H1 (cell line): ENCODE data around the gene SLC2A5. TPM values are rescaled to one million over a fixed set of nuclear protein-coding genes. Genes with fewer than 3 reads are reported as not detected.

ENCODE experiments used
- CTCF ChIA-PET: fragments of 300-600 bp; sonication (Branson Sonifier 250); formaldehyde crosslinking; loops from one replicate; lab custom pipeline; 2021; ENCODE audit not compliant: partially characterized antibody; lab: Charles Lee
- POLR2A ChIA-PET: fragments of 300-600 bp; sonication (Branson Sonifier 250); formaldehyde crosslinking; loops from one replicate; lab custom pipeline; 2021; ENCODE audit warnings: inconsistent platforms; ENCODE audit not compliant: partially characterized antibody; lab: Charles Lee
- DNase-seq, 2 experiments: peaks; one replicate each; pipeline versions ENCODE4 v3.0.0 to v3.0.0-alpha.2; 2010 to 2022; ENCODE audit warnings: low spot score in 2 of 2, low read depth in 1 of 2, mixed read lengths in 1 of 2
- FAIRE-seq: peaks from 2 replicates; lab custom pipeline; 2011; peaks lifted over from hg19 to GRCh38; lab: Jason Lieb, UNC
- H2AFZ ChIP-seq: 2 replicates; pipeline ENCODE4 v1.8.1; 2012; ENCODE audit warnings: low read length, inconsistent platforms
- H2AK5ac ChIP-seq: 2 replicates; pipeline ENCODE4 v1.6.1; 2013; ENCODE audit warnings: low read depth, low read length
- H2BK120ac ChIP-seq: replicated peaks from 2 replicates; pipeline ENCODE3; 2013; ENCODE audit warnings: low read depth, low read length, inconsistent platforms
- H2BK12ac ChIP-seq: 2 replicates; pipeline ENCODE4 v1.6.1; 2013; ENCODE audit warnings: low read depth, low read length
- H2BK15ac ChIP-seq: 2 replicates; pipeline ENCODE4 v1.6.1; 2013; ENCODE audit warnings: low read length
- H2BK20ac ChIP-seq: 2 replicates; pipeline ENCODE4 v1.6.1; 2013; ENCODE audit warnings: low read length
- H2BK5ac ChIP-seq: 2 replicates; pipeline ENCODE4 v1.6.1; 2013; ENCODE audit warnings: low read depth, low read length
- H3K14ac ChIP-seq: 2 replicates; pipeline ENCODE4 v1.6.1; 2013; ENCODE audit warnings: inconsistent platforms; ENCODE audit not compliant: insufficient read length
- H3K18ac ChIP-seq: 2 replicates; pipeline ENCODE4 v1.6.1; 2013; ENCODE audit warnings: low read length; ENCODE audit errors: extremely low read depth
- H3K23ac ChIP-seq: 2 replicates; pipeline ENCODE4 v1.6.1; 2013; ENCODE audit warnings: inconsistent platforms; ENCODE audit not compliant: insufficient read length
- H3K23me2 ChIP-seq: 2 replicates; pipeline ENCODE4 v1.6.1; 2013; ENCODE audit warnings: low read depth, low read length
- H3K27ac ChIP-seq: 2 replicates; pipeline ENCODE4 v1.6.1; 2011; ENCODE audit warnings: low read depth, low read length, inconsistent platforms
- H3K27me3 ChIP-seq, 4 experiments: replicated peaks in 1 of 4; 1 replicate in 1 of 4; 2 replicates in 3 of 4; pipeline versions ENCODE4 v1.6.1 to v1.8.1; 2011 to 2013; ENCODE audit warnings: low read length in 3 of 4, mild to moderate bottlenecking in 3 of 4, inconsistent platforms in 2 of 4, mixed read lengths in 2 of 4, moderate library complexity in 1 of 4; ENCODE audit not compliant: control insufficient read depth in 3 of 4, insufficient read depth in 3 of 4; ENCODE audit errors: extremely low read depth in 1 of 4
- H3K36me3 ChIP-seq, 4 experiments: 2 replicates each; pipeline versions ENCODE4 v1.6.1 to v1.8.1; 2011 to 2013; ENCODE audit warnings: mild to moderate bottlenecking in 4 of 4, low read length in 3 of 4, moderate library complexity in 2 of 4, control low read depth in 1 of 4, inconsistent platforms in 1 of 4; ENCODE audit not compliant: insufficient read depth in 4 of 4, control insufficient read depth in 2 of 4
- H3K4ac ChIP-seq: replicated peaks from 2 replicates; pipeline ENCODE3; 2013; ENCODE audit warnings: low read length, low read depth, mixed read lengths, inconsistent platforms; ENCODE audit not compliant: insufficient read length
- H3K4me1 ChIP-seq, 4 experiments: replicated peaks in 1 of 4; 1 replicate in 1 of 4; 2 replicates in 3 of 4; pipeline versions ENCODE4 v1.6.1 to v1.8.1; 2011 to 2013; ENCODE audit warnings: low read length in 3 of 4, inconsistent platforms in 2 of 4, mixed read lengths in 1 of 4; ENCODE audit not compliant: insufficient read depth in 4 of 4, control insufficient read depth in 3 of 4
- H3K4me2 ChIP-seq, 2 experiments: 2 replicates each; pipeline versions ENCODE4 v1.6.1 to v1.8.1; 2011 to 2013; ENCODE audit warnings: low read depth in 2 of 2, low read length in 2 of 2, control low read depth in 1 of 2, inconsistent platforms in 1 of 2, mild to moderate bottlenecking in 1 of 2; ENCODE audit not compliant: insufficient read depth in 1 of 2
- H3K4me3 ChIP-seq, 4 experiments: fragments of 200-600, 300-600 bp in 1 of 4; sonication (generic), shearing (Covaris generic), sonication (Bioruptor Twin) in 1 of 4; 2 replicates each; pipeline versions ENCODE4 v1.5.1 to v1.8.1; 2011 to 2016; ENCODE audit warnings: low read length in 4 of 4, low read depth in 3 of 4, control low read depth in 2 of 4, inconsistent platforms in 2 of 4, mild to moderate bottlenecking in 2 of 4, mixed read lengths in 1 of 4, moderate library complexity in 1 of 4; ENCODE audit not compliant: insufficient read depth in 2 of 4; ENCODE audit errors: extremely low read depth in 1 of 4
- H3K56ac ChIP-seq: replicated peaks from 2 replicates; pipeline ENCODE3; 2013; ENCODE audit warnings: low read depth, mild to moderate bottlenecking, mixed read lengths, low read length, inconsistent platforms; ENCODE audit not compliant: insufficient read length
- H3K79me1 ChIP-seq: 2 replicates; pipeline ENCODE4 v1.6.1; 2013; ENCODE audit warnings: low read depth, low read length, control low read depth
- H3K79me2 ChIP-seq, 2 experiments: 2 replicates each; pipeline versions ENCODE4 v1.6.1 to v1.8.1; 2012 to 2013; ENCODE audit warnings: low read length in 2 of 2, mild to moderate bottlenecking in 2 of 2, inconsistent platforms in 1 of 2; ENCODE audit not compliant: insufficient read depth in 2 of 2, control insufficient read depth in 1 of 2
- H3K9ac ChIP-seq, 4 experiments: replicated peaks in 1 of 4; 1 replicate in 1 of 4; 2 replicates in 3 of 4; pipeline versions ENCODE4 v1.6.1 to v1.8.1; 2011 to 2013; ENCODE audit warnings: low read depth in 3 of 4, low read length in 3 of 4, control low read depth in 2 of 4, mild to moderate bottlenecking in 2 of 4, moderate library complexity in 2 of 4, inconsistent platforms in 1 of 4; ENCODE audit errors: extremely low read depth in 1 of 4
- H3K9me3 ChIP-seq, 2 experiments: 2 replicates each; pipeline versions ENCODE4 v1.6.1 to v1.8.1; 2012 to 2013; ENCODE audit warnings: mild to moderate bottlenecking in 2 of 2, moderate library complexity in 2 of 2, control low read depth in 1 of 2, inconsistent platforms in 1 of 2, low read depth in 1 of 2, low read length in 1 of 2, mixed read lengths in 1 of 2; ENCODE audit not compliant: insufficient read depth in 2 of 2
- H4K20me1 ChIP-seq, 2 experiments: replicated peaks in 1 of 2; 2 replicates each; pipeline versions ENCODE3 to v1.8.1; 2011 to 2013; ENCODE audit warnings: inconsistent platforms in 2 of 2, low read length in 2 of 2, mild to moderate bottlenecking in 1 of 2; ENCODE audit not compliant: insufficient read depth in 2 of 2, control insufficient read depth in 1 of 2
- H4K5ac ChIP-seq: 2 replicates; pipeline ENCODE4 v1.6.1; 2013; ENCODE audit warnings: low read length, low read depth, mixed read lengths, inconsistent platforms; ENCODE audit not compliant: insufficient read length
- H4K8ac ChIP-seq: 2 replicates; pipeline ENCODE4 v1.8.0; 2013; ENCODE audit warnings: mild to moderate bottlenecking, moderate library complexity, low read length, inconsistent platforms; ENCODE audit not compliant: insufficient read depth; ENCODE audit errors: extremely low read depth
- H4K91ac ChIP-seq: replicated peaks from 2 replicates; pipeline ENCODE3; 2013; ENCODE audit warnings: low read length, mixed read lengths, inconsistent platforms; ENCODE audit not compliant: insufficient read length
- ASH2L ChIP-seq: fragments of 200-600, 300-600 bp; sonication (generic); IDR thresholded peaks from one replicate; pipeline ENCODE4 v1.7.1; 2017; ENCODE audit warnings: low read length
- CBX5 ChIP-seq: fragments of 300-800, 300-1000 bp; sonication (generic); IDR thresholded peaks from 2 replicates; pipeline ENCODE4 v1.7.1; 2016; ENCODE audit warnings: antibody characterized with exemption, low read length, low read depth
- CTBP2 ChIP-seq: IDR thresholded peaks from 2 replicates; pipeline ENCODE4 v1.7.0; 2011; ENCODE audit warnings: borderline replicate concordance, mild to moderate bottlenecking, moderate library complexity, mixed read lengths, low read length; ENCODE audit not compliant: insufficient read depth, insufficient read length
- EZH2 ChIP-seq: fragments of 200-600 bp; sonication (generic); IDR thresholded peaks from 2 replicates; pipeline ENCODE4 v1.7.1; 2012; ENCODE audit warnings: low read depth, mild to moderate bottlenecking, moderate library complexity, low read length, inconsistent platforms; ENCODE audit not compliant: severe bottlenecking
- GTF2F1 ChIP-seq: IDR thresholded peaks from 2 replicates; pipeline ENCODE4 v1.6.1; 2012; ENCODE audit warnings: low read depth, low read length, improper control_type of control experiment, borderline replicate concordance
- HDAC6 ChIP-seq: IDR thresholded peaks from one replicate; pipeline ENCODE4 v1.7.1; 2012; ENCODE audit warnings: low read depth, mild to moderate bottlenecking, inconsistent platforms, low read length, moderate library complexity
- JUN ChIP-seq: IDR thresholded peaks from 2 replicates; pipeline ENCODE4 v1.6.1; 2011; ENCODE audit warnings: low read depth, mild to moderate bottlenecking, improper control_type of control experiment, low read length
- KDM4A ChIP-seq: IDR thresholded peaks from one replicate; pipeline ENCODE4 v1.7.1; 2012; ENCODE audit warnings: low read depth, mild to moderate bottlenecking, moderate library complexity, low read length, inconsistent platforms; ENCODE audit not compliant: severe bottlenecking
- RAD21 ChIP-seq, 2 experiments: IDR thresholded peaks in 1 of 2; conservative IDR thresholded peaks in 1 of 2; 2 replicates each; pipeline ENCODE4 v1.6.1; 2011; ENCODE audit warnings: low read depth in 2 of 2, low read length in 2 of 2, improper control_type of control experiment in 1 of 2, inconsistent platforms in 1 of 2, mild to moderate bottlenecking in 1 of 2, moderate library complexity in 1 of 2
- RBBP5 ChIP-seq: IDR thresholded peaks from 2 replicates; pipeline ENCODE4 v1.7.1; 2012; ENCODE audit warnings: low read depth, mild to moderate bottlenecking, inconsistent platforms, low read length, moderate library complexity, borderline replicate concordance
- SP4 ChIP-seq: IDR thresholded peaks from 2 replicates; pipeline ENCODE4 v1.6.1; 2012; ENCODE audit warnings: low read length, inconsistent platforms
- whole genome bisulfite sequencing, 2 experiments: shearing (Covaris generic) in 1 of 2; methylation state at CpG; one replicate each; pipeline versions ENCODE4 v1.1.6 to v1.1.7; 2013 to 2015; ENCODE audit warnings: low lambda C conversion rate in 2 of 2, mixed read lengths in 2 of 2, inconsistent platforms in 1 of 2, low coverage in 1 of 2, missing lambda C conversion rate in 1 of 2; ENCODE audit not compliant: insufficient replicate concordance in 2 of 2, insufficient coverage in 1 of 2, insufficient read length in 1 of 2; ENCODE audit errors: extremely low coverage in 1 of 2, missing lambda C conversion rate in 1 of 2; 5-methylcytosine and 5-hydroxymethylcytosine counted together
- polyA plus RNA-seq, 7 experiments: library from polyadenylated mRNA; depleted of rRNA in 3 of 7; stranded (reverse) in 5 of 7; unstranded in 2 of 7; fragments of >200 nt in 5 of 7; fragments of 200-250 nt in 2 of 7; gene quantifications; 1 replicate in 5 of 7; 2 replicates in 1 of 7; 4 replicates in 1 of 7; pipeline versions ENCODE4 v1.2.1 to v1.2.3, GENCODE V29; 2011 to 2013; ENCODE audit warnings: missing spikeins in 2 of 7, mixed read lengths in 2 of 7
- total RNA-seq: library from RNA; stranded (reverse); fragmentation: NEBNext Ultra II Directional; extraction: Animal tissue kit (Norgen Biotek cat#: 25700); gene quantifications from 2 replicates; pipeline ENCODE4 v1.2.1, GENCODE V29; 2021
- TF ChIP-seq, protein P1 (sequence below): IDR thresholded peaks from 2 replicates; pipeline ENCODE4 v1.6.1; 2011; ENCODE audit warnings: low read depth, mild to moderate bottlenecking, low read length; ENCODE audit not compliant: insufficient read depth

The SLC2A5 gene
- total and polyA plus RNA-seq, 2 of the 8 experiments (the other 6 are each of a cell fraction or from before 2014, with no cell fraction given): 0.12 TPM; not detected in 1

GRCh38 chr1:9035226-9035625, 34.2 kb downstream of the SLC2A5 start:
- Histone ChIP-seq H3K23ac (no peak overlapping the region), H2BK20ac (no peak overlapping the region), H4K20me1 (peaks cover 0 to under 1% of the 10 kb centered on the region in 2 experiments), H3K18ac (no peak overlapping the region), H4K91ac (no peak overlapping the region), H3K23me2 (no peaks in the 10 kb centered on the region), H4K5ac (no peak overlapping the region), H3K4me2 (no peak overlapping the region)
- 91% methylated on average over 2 of the region's 2 CpGs; no CpG with 5 or more reads in 1 of the 2 experiments for WGBS, 2 experiments
- TF ChIP-seq CTBP2 (no peak), HDAC6 (no peak), RAD21 (IDR thresholded peaks at IDR 0.05 in 1 of 2, conservative IDR thresholded peaks at IDR 0.05 in 1 of 2; ENCODE audit: low read depth in 2 of 2, low read length in 2 of 2) (no peak), CBX5 (no peak), KDM4A (no peak), EZH2 (no peak), RBBP5 (no peak), ASH2L (no peak), JUN (no peak), GTF2F1 (no peak), SP4 (no peak)
- TF ChIP-seq, protein P1, sequence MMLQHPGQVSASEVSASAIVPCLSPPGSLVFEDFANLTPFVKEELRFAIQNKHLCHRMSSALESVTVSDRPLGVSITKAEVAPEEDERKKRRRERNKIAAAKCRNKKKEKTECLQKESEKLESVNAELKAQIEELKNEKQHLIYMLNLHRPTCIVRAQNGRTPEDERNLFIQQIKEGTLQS: no peak
- TF ChIP-seq, all 59 proteins: peak for 0
- H2BK120ac ChIP-seq: no peak overlapping the region
- CTCF ChIA-PET: interaction anchor here (1.7 kb wide), 1 partner anchor 24 kb away, joined by 4 read pairs; no protein-coding TSS in a partner anchor
- no peak overlapping the region for H3K56ac ChIP-seq
- no peak overlapping the region for H4K8ac ChIP-seq
- no peak overlapping the region for H3K4ac ChIP-seq
- FAIRE-seq: no peak
- H3K27ac ChIP-seq: no peak overlapping the region
- peaks cover 0 to 2% (median 0%) of the 10 kb centered on the region in 4 experiments; a peak in 2 of 7 replicates for H3K4me1 ChIP-seq
- no peak overlapping the region for H2AFZ ChIP-seq
- H3K9me3 ChIP-seq: peaks cover 12 to 14% of the 10 kb centered on the region in 2 experiments; a peak in 3 of 4 replicates
- H2BK5ac ChIP-seq: no peak overlapping the region
- no peaks in the 10 kb centered on the region for H3K79me2 ChIP-seq
- H3K4me3 ChIP-seq: no peak overlapping the region
- no peak overlapping the region for H3K14ac ChIP-seq
- POLR2A ChIA-PET: interaction anchor here (0.6 kb wide), 1 partner anchor 75 kb away, joined by 3 read pairs; no protein-coding TSS in a partner anchor
- no peak overlapping the region for H2BK12ac ChIP-seq
- H2AK5ac ChIP-seq: no peak overlapping the region
- no peak for DNase-seq
- H2BK15ac ChIP-seq: no peak overlapping the region
- H3K36me3 ChIP-seq: no peaks in the 10 kb centered on the region; a peak in 1 of 8 replicates
- no peak overlapping the region for H3K9ac ChIP-seq
- no peaks in the 10 kb centered on the region for H3K79me1 ChIP-seq
- H3K27me3 ChIP-seq: no peaks in the 10 kb centered on the region; a peak in 1 of 7 replicates
